ENCODE results near the gene EXOC4.
"Not testable (repeated sequence)": the region's sequence is repeated elsewhere in the genome, so short reads cannot be mapped to it uniquely, and the experiment has no call there.

Gene EXOC4

GRCh38 chr7:133962646-133963045, 709.8 kb downstream of the EXOC4 start:
- DNase-seq, result no peak

- DNase-seq, result no peak
These were observed 710.8 kb downstream of the EXOC4 start for GRCh38 chr7:133963629-133964028.

- DNase-seq, result no peak
These were observed 718.7 kb downstream of the EXOC4 start for GRCh38 chr7:133971625-133972024.

DNA sequence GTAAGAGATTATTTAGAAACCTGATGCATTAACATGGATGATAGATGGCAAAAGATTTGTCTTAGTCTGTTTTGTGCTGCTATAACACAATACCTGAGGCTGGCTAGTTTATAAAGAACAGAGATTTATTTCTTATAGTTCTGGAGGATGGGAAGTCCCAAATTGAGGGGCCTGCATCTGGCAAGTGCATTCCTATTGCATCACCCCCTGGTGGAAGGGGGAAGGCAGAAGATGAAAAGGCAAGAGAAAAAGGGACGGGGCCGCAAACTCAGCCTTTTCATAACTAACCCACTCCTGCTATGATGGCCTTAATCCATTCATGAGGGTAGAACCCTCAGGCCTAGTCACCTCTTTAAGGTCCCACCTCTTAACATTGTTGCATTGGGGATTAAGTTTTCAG, 720.8 kb downstream of the EXOC4 start:
- DNase-seq, result no peak

- no peak for DNase-seq
These were observed 722.3 kb downstream of the EXOC4 start for GRCh38 chr7:133975130-133975529.

GRCh38 chr7:133976140-133976539, 723.3 kb downstream of the EXOC4 start:
- DNase-seq, result no peak

GRCh38 chr7:133977409-133978274, 724.8 kb downstream of the EXOC4 start:
- no peak for DNase-seq

DNA sequence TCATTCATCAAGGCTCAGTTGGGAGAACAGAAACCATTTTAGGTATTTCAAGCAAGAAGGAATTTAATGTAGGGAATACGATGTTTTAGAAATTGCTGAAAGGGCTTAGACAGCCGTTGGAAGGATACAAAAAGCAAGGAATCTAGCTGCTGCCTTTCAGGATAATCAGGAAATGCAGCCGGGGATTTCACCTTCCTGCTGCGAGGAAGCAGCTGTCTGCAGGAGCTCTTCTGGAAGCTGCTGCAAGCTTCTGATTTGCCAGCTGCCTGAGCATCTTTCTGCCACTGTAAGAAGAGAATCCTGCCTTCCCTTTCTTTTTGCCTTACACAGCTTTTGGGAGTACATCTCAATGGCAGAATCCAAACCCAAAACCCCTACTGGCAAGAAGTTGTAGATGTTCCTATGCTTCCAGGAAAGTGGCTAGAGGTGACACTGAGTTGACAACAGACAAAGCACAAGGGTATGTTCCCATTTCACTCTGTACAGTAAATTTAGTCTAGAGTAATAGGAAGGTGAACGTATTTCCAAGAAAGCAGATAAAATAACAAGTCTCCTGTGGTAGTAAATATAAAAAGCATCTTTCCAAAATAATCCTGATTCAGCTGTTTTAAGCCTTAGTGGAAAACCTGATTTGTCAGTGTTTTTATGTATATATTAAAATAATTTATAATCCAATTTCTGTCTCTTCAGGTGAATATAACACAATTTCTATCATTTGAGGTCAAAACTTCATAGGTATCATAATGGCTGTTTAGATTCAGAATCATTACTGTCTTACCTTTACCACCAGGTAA, 725.8 kb downstream of the EXOC4 start:
- no peak for DNase-seq

DNA sequence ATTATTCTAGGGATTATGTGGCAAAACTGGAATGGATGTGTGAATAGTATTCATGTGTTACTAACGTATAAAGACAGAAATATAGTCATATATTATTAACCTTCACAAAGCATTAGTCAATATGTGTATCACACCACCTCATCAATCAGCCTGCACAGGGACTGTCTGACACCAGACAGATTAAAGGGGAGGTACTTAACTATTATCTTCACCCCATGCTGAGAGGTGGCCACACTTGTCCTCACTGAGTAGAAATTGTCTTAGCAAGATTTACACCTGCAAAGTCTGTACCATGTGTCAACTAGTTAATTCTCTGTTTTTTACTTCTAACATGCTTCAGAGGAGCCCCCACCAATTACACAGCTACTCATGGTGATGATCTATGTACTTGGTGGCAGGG, 727.9 kb downstream of the EXOC4 start:
- DNase-seq, result no peak

DNA sequence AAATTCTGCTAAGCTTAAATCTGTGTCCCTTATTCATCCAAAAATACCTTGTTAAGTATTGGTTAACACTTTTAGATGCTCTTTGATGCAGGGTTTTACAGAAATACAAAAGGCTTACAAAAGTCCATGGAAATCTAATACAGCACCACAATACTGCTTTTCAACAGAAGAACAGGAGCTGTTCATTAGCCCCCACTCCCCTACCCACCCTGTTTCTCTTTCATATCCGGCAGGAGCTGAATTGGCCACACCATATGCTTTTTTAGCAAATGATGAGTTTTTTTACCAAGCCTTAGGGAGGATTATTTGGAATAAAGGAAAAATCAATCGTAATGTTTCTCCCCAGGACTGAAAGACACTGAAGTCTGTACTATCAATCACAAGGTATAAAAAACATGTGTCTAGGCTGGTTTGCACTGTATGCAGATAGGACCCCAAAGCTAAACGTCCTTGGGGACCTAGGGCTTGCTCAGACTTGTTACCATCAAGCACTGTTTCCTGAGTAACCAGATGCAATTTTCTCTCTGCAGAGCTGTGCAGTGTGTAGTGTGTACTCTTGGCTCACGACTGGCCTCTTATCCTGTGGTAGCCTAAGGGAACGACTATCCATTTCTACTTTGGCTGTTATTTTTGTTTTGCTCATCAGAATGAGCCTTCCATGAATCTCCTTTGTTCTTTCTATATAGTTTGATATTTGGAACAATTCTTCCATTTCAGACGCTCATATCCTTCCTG, 731.0 kb downstream of the EXOC4 start:
- no peak for DNase-seq

GRCh38 chr7:133985300-133985699, 732.4 kb downstream of the EXOC4 start:
- no peak for DNase-seq

GRCh38 chr7:133987582-133987981, 734.7 kb downstream of the EXOC4 start:
- no peak for DNase-seq

- no peak for DNase-seq
These were observed 740.7 kb downstream of the EXOC4 start for GRCh38 chr7:133993547-133993946.

DNA sequence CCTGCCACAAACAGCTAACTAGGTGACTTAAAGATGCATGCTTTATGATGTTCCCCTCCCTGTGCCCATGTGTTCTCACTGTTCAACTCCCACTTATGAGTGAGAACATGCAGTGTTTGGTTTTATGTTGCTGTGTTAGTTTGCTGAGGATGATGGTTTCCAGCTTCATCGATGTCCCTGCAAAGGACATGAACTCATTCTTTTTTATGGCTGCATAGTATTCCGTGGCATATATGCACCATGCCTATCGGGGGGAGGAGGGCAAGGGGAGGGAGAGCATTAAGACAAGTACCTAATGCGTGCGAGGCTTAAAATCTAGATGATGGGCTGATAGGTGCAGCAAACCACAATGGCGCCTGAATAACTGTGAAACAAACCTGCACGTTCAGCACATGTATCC, 741.2 kb downstream of the EXOC4 start:
- DNase-seq, result not testable (repeated sequence)

DNA sequence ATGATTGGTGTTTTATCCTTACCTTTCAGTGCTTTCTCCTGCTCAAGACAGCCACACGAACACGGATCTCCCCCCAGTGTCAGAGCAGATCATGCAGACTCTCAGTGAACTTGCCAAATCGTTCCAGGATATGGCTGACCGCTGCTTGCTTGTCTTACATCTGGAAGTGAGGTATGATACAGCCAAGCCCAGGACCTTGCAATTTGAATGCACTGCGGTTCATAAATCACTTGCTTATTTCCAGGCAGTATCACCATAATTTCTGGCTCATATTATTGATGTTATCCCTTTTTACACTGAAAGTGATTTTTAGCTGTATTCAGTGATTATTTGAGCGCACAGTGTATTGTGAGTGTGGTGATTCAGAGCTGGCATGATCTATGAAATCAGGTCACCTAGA, 744.6 kb downstream of the EXOC4 start:
- DNase-seq, result no peak

- no peak for DNase-seq
These were observed 746.3 kb downstream of the EXOC4 start for GRCh38 chr7:133999178-133999577.

GRCh38 chr7:134004829-134005505, 752.1 kb downstream of the EXOC4 start:
- DNase-seq, result no peak

- no peak for DNase-seq
These were observed 756.6 kb downstream of the EXOC4 start for GRCh38 chr7:134009314-134010110.

- DNase-seq, result no peak
These were observed 760.4 kb downstream of the EXOC4 start for GRCh38 chr7:134013249-134013648.

- DNase-seq, result no peak
These were observed 762.1 kb downstream of the EXOC4 start for GRCh38 chr7:134014935-134015334.

DNA sequence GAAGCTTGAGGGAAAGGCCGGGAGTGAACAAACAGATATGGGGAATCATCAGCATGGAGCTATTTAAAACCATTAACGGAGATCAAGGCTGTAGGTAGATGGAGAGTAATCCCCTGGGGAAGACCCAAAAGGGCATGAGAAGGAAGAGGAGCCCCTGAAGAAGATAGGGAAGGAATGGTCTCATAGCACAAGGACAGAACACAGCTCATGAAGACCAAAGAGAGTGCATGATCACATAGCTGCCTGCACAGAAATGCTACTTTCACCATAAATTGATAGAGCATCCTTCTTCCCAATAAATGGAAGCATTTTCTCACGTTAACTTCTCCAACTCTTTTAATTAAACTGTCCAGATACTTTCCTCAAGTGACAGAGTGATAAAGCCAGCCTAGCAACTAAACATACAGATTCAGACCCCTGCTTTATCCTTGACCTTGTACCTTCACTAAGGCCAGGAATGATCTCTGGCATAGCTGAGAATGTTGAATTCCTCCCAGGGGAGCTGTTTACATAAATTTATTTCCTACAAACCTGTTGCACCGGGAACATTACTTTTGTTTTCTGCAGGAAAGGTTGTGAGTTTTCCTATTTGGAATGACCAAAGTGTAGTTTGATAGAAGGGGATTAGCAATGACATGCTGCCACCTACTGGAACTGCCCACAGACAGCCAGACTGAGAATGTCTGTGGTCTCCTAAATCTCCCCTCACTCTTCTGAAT, 763.5 kb downstream of the EXOC4 start:
- DNase-seq, result no peak
